ENCODE results near the gene CLEC14A.

The CLEC14A gene

GRCh38 chr14:38290601-38291188 lies 34.8 kb upstream of the CLEC14A start:
- Mint-ChIP-seq H3K4me1 (no peaks in the 10 kb centered on the region), H3K4me3 (no peak overlapping the region), H3K9me3 (no peaks in the 10 kb centered on the region), H3K27me3 (ENCODE audit: low read depth, poor library complexity) (no peaks in the 10 kb centered on the region), H3K27ac (no peak overlapping the region), H3K36me3 (ENCODE audit: low read depth) (no peaks in the 10 kb centered on the region)
- no peak for DNase-seq
- TF ChIP-seq CTCF (IDR thresholded peaks at IDR 0.05) = no peak

- no peaks in the 10 kb centered on the region for H3K36me3 Mint-ChIP-seq (ENCODE audit: low read depth)
Observed at GRCh38 chr14:38286452-38286851, 30.6 kb upstream of the CLEC14A start.

GRCh38 chr14:38285962-38286361 lies 30.1 kb upstream of the CLEC14A start:
- Mint-ChIP-seq H3K27ac (no peak overlapping the region), H3K9me3 (no peaks in the 10 kb centered on the region), H3K27me3 (ENCODE audit: low read depth, poor library complexity) (peaks cover 7% of the 10 kb centered on the region), H3K4me1 (no peaks in the 10 kb centered on the region), H3K4me3 (no peak overlapping the region), H3K36me3 (ENCODE audit: low read depth) (no peaks in the 10 kb centered on the region)
- no peak for DNase-seq
- no peak for TF ChIP-seq CTCF (IDR thresholded peaks at IDR 0.05)

More at GRCh38 chr14:38286452-38286851, 30.6 kb upstream of the CLEC14A start:
- Mint-ChIP-seq H3K27ac (no peak overlapping the region), H3K9me3 (no peaks in the 10 kb centered on the region), H3K4me3 (no peak overlapping the region), H3K4me1 (no peaks in the 10 kb centered on the region), H3K27me3 (ENCODE audit: low read depth, poor library complexity) (peaks cover 7% of the 10 kb centered on the region)
- no peak for TF ChIP-seq CTCF (IDR thresholded peaks at IDR 0.05)
- no peak for DNase-seq

- Mint-ChIP-seq H3K27ac (no peak overlapping the region), H3K4me3 (no peak overlapping the region), H3K9me3 (no peaks in the 10 kb centered on the region), H3K4me1 (no peaks in the 10 kb centered on the region), H3K36me3 (ENCODE audit: low read depth) (no peaks in the 10 kb centered on the region), H3K27me3 (ENCODE audit: low read depth, poor library complexity) (peaks cover 7% of the 10 kb centered on the region)
- no peak for DNase-seq
- TF ChIP-seq CTCF (IDR thresholded peaks at IDR 0.05) = no peak
Observed at GRCh38 chr14:38282936-38283335, 27.0 kb upstream of the CLEC14A start.

GRCh38 chr14:38280081-38280480 lies 24.2 kb upstream of the CLEC14A start:
- no peak for DNase-seq
- Mint-ChIP-seq H3K27me3 (ENCODE audit: low read depth, poor library complexity) (peaks cover 7% of the 10 kb centered on the region), H3K36me3 (ENCODE audit: low read depth) (no peaks in the 10 kb centered on the region), H3K27ac (no peak overlapping the region), H3K4me1 (no peaks in the 10 kb centered on the region), H3K9me3 (no peaks in the 10 kb centered on the region), H3K4me3 (no peak overlapping the region)
- TF ChIP-seq CTCF (IDR thresholded peaks at IDR 0.05) = no peak

- Mint-ChIP-seq H3K4me3 (no peak overlapping the region), H3K27me3 (ENCODE audit: low read depth, poor library complexity) (peaks cover 10% of the 10 kb centered on the region), H3K4me1 (no peaks in the 10 kb centered on the region), H3K27ac (no peak overlapping the region), H3K36me3 (ENCODE audit: low read depth) (no peaks in the 10 kb centered on the region), H3K9me3 (no peaks in the 10 kb centered on the region)
- DNase-seq = no peak
- no peak for TF ChIP-seq CTCF (IDR thresholded peaks at IDR 0.05)
Observed at GRCh38 chr14:38279572-38279971, 23.7 kb upstream of the CLEC14A start.
